Measurements from ENCODE around the gene LCE1E. TPM values are rescaled to one million over a fixed set of nuclear protein-coding genes. Genes with fewer than 3 reads are reported as not detected.

Gene LCE1E
- total RNA-seq: not detected in 2 replicates

- DNase-seq (ENCODE audit: low read depth): no peak
These were observed at the start of gene LCE1E for GRCh38 chr1:152786077-152786476. Gene LCE1E, plus strand, starts transcription at chr1:152786257. Its CDS starts 1,043 bp downstream, at chr1:152787300.

GRCh38 chr1:152737997-152738396 lies 48.1 kb upstream of the LCE1E start:
- no peak for DNase-seq (ENCODE audit: low read depth)

GRCh38 chr1:152739841-152740240 lies 46.2 kb upstream of the LCE1E start:
- DNase-seq (ENCODE audit: low read depth): no peak

- DNase-seq (ENCODE audit: low read depth): no peak
These were observed 44.4 kb upstream of the LCE1E start for GRCh38 chr1:152741656-152742055.

- no peak for DNase-seq (ENCODE audit: low read depth)
These were observed 42.5 kb upstream of the LCE1E start for GRCh38 chr1:152743371-152744145.

GRCh38 chr1:152745289-152745704 lies 40.8 kb upstream of the LCE1E start:
- DNase-seq (ENCODE audit: low read depth): no peak

GRCh38 chr1:152745765-152746444 lies 40.2 kb upstream of the LCE1E start:
- no peak for DNase-seq (ENCODE audit: low read depth)

GRCh38 chr1:152747831-152748230 lies 38.2 kb upstream of the LCE1E start:
- DNase-seq (ENCODE audit: low read depth): no peak

GRCh38 chr1:152752225-152752624 lies 33.8 kb upstream of the LCE1E start:
- DNase-seq (ENCODE audit: low read depth): peak; percentile 7

GRCh38 chr1:152753586-152753985 lies 32.5 kb upstream of the LCE1E start:
- DNase-seq (ENCODE audit: low read depth): no peak

- DNase-seq (ENCODE audit: low read depth): no peak
These were observed 29.2 kb upstream of the LCE1E start for GRCh38 chr1:152756872-152757271.

GRCh38 chr1:152757747-152758146 lies 28.3 kb upstream of the LCE1E start, which contains the start of gene KPRP:
Gene KPRP, plus strand, starts transcription at chr1:152758025. Its CDS starts 1,564 bp downstream, at chr1:152759589.
- no peak for DNase-seq (ENCODE audit: low read depth)

GRCh38 chr1:152758636-152759035 lies 27.4 kb upstream of the LCE1E start:
- no peak for DNase-seq (ENCODE audit: low read depth)

- DNase-seq (ENCODE audit: low read depth): no peak
These were observed 26.4 kb upstream of the LCE1E start for GRCh38 chr1:152759453-152760173.

GRCh38 chr1:152760551-152761190 lies 25.4 kb upstream of the LCE1E start:
- no peak for DNase-seq (ENCODE audit: low read depth)

- DNase-seq (ENCODE audit: low read depth): no peak
These were observed 24.3 kb upstream of the LCE1E start for GRCh38 chr1:152761609-152762213.

GRCh38 chr1:152768847-152769533 lies 17.1 kb upstream of the LCE1E start:
- DNase-seq (ENCODE audit: low read depth): peak; percentile 37

GRCh38 chr1:152770411-152770810 lies 15.6 kb upstream of the LCE1E start:
- DNase-seq (ENCODE audit: low read depth): no peak

GRCh38 chr1:152774875-152775274 lies 11.2 kb upstream of the LCE1E start, which contains the start of gene LCE1F:
Gene LCE1F, plus strand, starts transcription at chr1:152775140. Its CDS starts 1,232 bp downstream, at chr1:152776372.
- DNase-seq (ENCODE audit: low read depth): no peak

- DNase-seq (ENCODE audit: low read depth): no peak
These were observed 9.7 kb upstream of the LCE1E start for GRCh38 chr1:152776361-152776760.

Measured in renal cortical epithelial cell (primary cell).